HCT116 (cell line): ENCODE measurements around the gene SLC22A23. TPM values are rescaled to one million over a fixed set of nuclear protein-coding genes. Genes with fewer than 3 reads are reported as not detected.

Experiments used
- ATAC-seq: fragments of 200-7000 bp; cut with Tn5 transposase; 2 replicates; pipeline ENCODE4 v1.9.1; 2020; ENCODE audit warnings: mild to moderate bottlenecking, moderate library complexity
- BruUV-seq: library from RNA; stranded (reverse); fragments of 400-500 nt; replicated peaks from 2 replicates; lab custom pipeline; 2021; lab: Mats Ljungman, UMichigan
- CTCF ChIA-PET: fragments of 300-600 bp; sonication (Branson Sonifier 250); formaldehyde crosslinking; loops from one replicate; lab custom pipeline; 2021; ENCODE audit warnings: antibody characterized with exemption; lab: Charles Lee
- POLR2A ChIA-PET: fragments of 300-600, 350-600 bp; sonication (Branson Sonifier 250); formaldehyde crosslinking; loops from one replicate; lab custom pipeline; 2021; ENCODE audit warnings: antibody characterized with exemption; lab: Charles Lee
- RAD21 ChIA-PET, 2 experiments: fragments of 300-600 bp; sonication (Branson Sonifier 250); formaldehyde crosslinking; loops; one replicate each; lab custom pipeline; 2023; ENCODE audit warnings: low total read pairs in 2 of 2; ENCODE audit not compliant: uncharacterized antibody in 2 of 2, unreplicated experiment in 2 of 2, low non-redundant PET in 1 of 2; lab: Charles Lee
- DNase-seq: peaks from one replicate; pipeline ENCODE4 v3.0.0-alpha.2; 2010; ENCODE audit warnings: low read depth, low spot score
- H2AFZ ChIP-seq: fragments of 200-600 bp; shearing (Covaris generic), sonication (generic); 2 replicates; pipeline ENCODE4 v1.6.1; 2017; ENCODE audit warnings: low read depth, mixed run types, mixed read lengths, antibody characterized with exemption, low read length; ENCODE audit not compliant: poor library complexity, severe bottlenecking
- H3K27ac ChIP-seq: 2 replicates; pipeline ENCODE4 v1.5.1; 2012; ENCODE audit warnings: low read depth, low read length
- H3K27me3 ChIP-seq: fragments of 200-600 bp; sonication (generic); 2 replicates; pipeline ENCODE4 v1.6.1; 2016; ENCODE audit warnings: mixed run types, low read length, mixed read lengths; ENCODE audit not compliant: insufficient read depth
- H3K36me3 ChIP-seq, 2 experiments: fragments of 200-500 bp in 1 of 2; fragments of 200-600 bp in 1 of 2; sonication (Bioruptor generic) in 1 of 2; sonication (generic) in 1 of 2; 2 replicates each; pipeline versions ENCODE4 v1.5.1 to v1.6.1; 2014 to 2016; ENCODE audit warnings: low read length in 2 of 2, inconsistent platforms in 1 of 2, mixed read lengths in 1 of 2, mixed run types in 1 of 2; ENCODE audit not compliant: insufficient read depth in 2 of 2, control insufficient read depth in 1 of 2
- H3K4me1 ChIP-seq, 2 experiments: fragments of 200-600 bp in 1 of 2; sonication (generic) in 1 of 2; 2 replicates each; pipeline versions ENCODE4 v1.5.1 to v1.6.1; 2012 to 2017; ENCODE audit warnings: low read length in 2 of 2, inconsistent platforms in 1 of 2, mild to moderate bottlenecking in 1 of 2, mixed read lengths in 1 of 2, mixed run types in 1 of 2, moderate library complexity in 1 of 2; ENCODE audit not compliant: insufficient read depth in 2 of 2, control insufficient read depth in 1 of 2
- H3K4me2 ChIP-seq: fragments of 200-600 bp; sonication (generic); 2 replicates; pipeline ENCODE4 v1.6.1; 2017; ENCODE audit warnings: mixed run types, low read length, mixed read lengths
- H3K4me3 ChIP-seq, 2 experiments: fragments of 200-600 bp in 1 of 2; sonication (generic) in 1 of 2; replicated peaks in 1 of 2; 2 replicates each; pipeline ENCODE4 v1.5.1; 2011 to 2016; ENCODE audit warnings: low read length in 2 of 2, control low read depth in 1 of 2, low read depth in 1 of 2, mild to moderate bottlenecking in 1 of 2, mixed read lengths in 1 of 2, mixed run types in 1 of 2
- H3K79me2 ChIP-seq: fragments of 200-600 bp; sonication (generic); 2 replicates; pipeline ENCODE4 v1.6.1; 2017; ENCODE audit warnings: mild to moderate bottlenecking, mixed run types, low read length, moderate library complexity, mixed read lengths; ENCODE audit not compliant: insufficient read depth
- H3K9ac ChIP-seq: fragments of 200-600 bp; sonication (generic); 2 replicates; pipeline ENCODE4 v1.6.1; 2016; ENCODE audit warnings: low read length, mixed read lengths
- H3K9me2 ChIP-seq: fragments of 200-600 bp; sonication (generic), shearing (Covaris generic); 2 replicates; pipeline ENCODE4 v1.6.1; 2017; ENCODE audit warnings: mixed run types, mild to moderate bottlenecking, moderate library complexity; ENCODE audit not compliant: insufficient read depth
- H3K9me3 ChIP-seq, 2 experiments: fragments of 200-500 bp in 1 of 2; fragments of 200-600 bp in 1 of 2; sonication (Bioruptor generic) in 1 of 2; sonication (generic) in 1 of 2; 2 replicates each; pipeline ENCODE4 v1.6.1; 2014 to 2017; ENCODE audit warnings: low read length in 2 of 2, mixed read lengths in 2 of 2, inconsistent platforms in 1 of 2, low read depth in 1 of 2, mild to moderate bottlenecking in 1 of 2, mixed run types in 1 of 2, moderate library complexity in 1 of 2; ENCODE audit not compliant: control insufficient read depth in 1 of 2, insufficient read depth in 1 of 2
- H4K20me1 ChIP-seq: fragments of 200-600 bp; sonication (generic), shearing (Covaris generic); 2 replicates; pipeline ENCODE4 v1.6.1; 2017; ENCODE audit warnings: mixed run types, mild to moderate bottlenecking, moderate library complexity; ENCODE audit not compliant: insufficient read depth
- CBX3 ChIP-seq: IDR thresholded peaks from 2 replicates; pipeline ENCODE4 v1.6.1; 2012; ENCODE audit warnings: low read depth
- CEBPB ChIP-seq: IDR thresholded peaks from 2 replicates; pipeline ENCODE4 v1.6.1; 2012; ENCODE audit warnings: low read depth
- CTCF ChIP-seq, 3 experiments: fragments of 200-600 bp in 1 of 3; sonication (generic) in 1 of 3; IDR thresholded peaks in 2 of 3; conservative IDR thresholded peaks in 1 of 3; 2 replicates each; pipeline ENCODE4 v1.5.1; 2012 to 2017; ENCODE audit warnings: low read depth in 2 of 3, low read length in 2 of 3, antibody characterized with exemption in 1 of 3, borderline replicate concordance in 1 of 3, control low read depth in 1 of 3, mild to moderate bottlenecking in 1 of 3, mixed read lengths in 1 of 3, mixed run types in 1 of 3, moderate library complexity in 1 of 3; ENCODE audit not compliant: insufficient read depth in 1 of 3
- EGR1 ChIP-seq: IDR thresholded peaks from 2 replicates; pipeline ENCODE4 v1.6.1; 2012; ENCODE audit warnings: low read depth
- EZH2 ChIP-seq: fragments of 200-600 bp; sonication (generic); IDR thresholded peaks from 2 replicates; pipeline ENCODE4 v1.6.1; 2017; ENCODE audit warnings: antibody characterized with exemption, mixed run types
- EZH2phosphoT487 ChIP-seq: fragments of 200-600 bp; IDR thresholded peaks from 2 replicates; pipeline ENCODE4 v1.6.1; 2018; ENCODE audit warnings: antibody characterized with exemption, borderline replicate concordance
- FOSL1 ChIP-seq: IDR thresholded peaks from 2 replicates; pipeline ENCODE4 v1.6.1; 2012; ENCODE audit warnings: low read depth
- JUND ChIP-seq: IDR thresholded peaks from 2 replicates; pipeline ENCODE4 v1.6.1; 2012
- POLR2AphosphoS5 ChIP-seq: IDR thresholded peaks from 2 replicates; pipeline ENCODE4 v1.6.1; 2011; ENCODE audit warnings: mild to moderate bottlenecking, low read depth, low read length, moderate library complexity
- REST ChIP-seq: IDR thresholded peaks from 2 replicates; pipeline ENCODE4 v1.6.1; 2012; ENCODE audit warnings: low read depth
- TCF7L2 ChIP-seq: IDR thresholded peaks from 2 replicates; pipeline ENCODE4 v1.7.0; 2011; ENCODE audit warnings: borderline replicate concordance, inconsistent platforms; ENCODE audit not compliant: insufficient read depth, insufficient read length; ENCODE audit errors: extremely low read depth
- ZBTB33 ChIP-seq: IDR thresholded peaks from 2 replicates; pipeline ENCODE4 v1.6.1; 2011; ENCODE audit warnings: mild to moderate bottlenecking, low read length, moderate library complexity; ENCODE audit not compliant: insufficient replicate concordance; ENCODE audit errors: extremely low read depth
- ZFX ChIP-seq: fragments of 450-650 bp; IDR thresholded peaks from 2 replicates; pipeline ENCODE4 v1.6.1; 2017
- ZNF274 ChIP-seq: fragments of 200-500 bp; sonication (Bioruptor generic); IDR thresholded peaks from 2 replicates; pipeline ENCODE4 v1.6.1; 2014; ENCODE audit warnings: mild to moderate bottlenecking, low read depth, low read length, inconsistent platforms
- intact Hi-C: fragments of 100-400 bp; cut with micrococcal nuclease; formaldehyde crosslinking; loops from 2 replicates; pipeline ENCODE4 v1.10.0; 2022
- total RNA-seq: library from RNA; stranded (reverse); gene quantifications from one replicate; pipeline ENCODE4 v1.2.1, GENCODE V29; 2021; ENCODE audit not compliant: unreplicated experiment

SLC22A23 gene
- total RNA-seq, 1 experiment from 2014 or later, result 11.5 TPM

- Histone ChIP-seq H3K4me3 (no peak overlapping the region), H4K20me1 (no peaks in the 10 kb centered on the region), H3K4me2 (no peak overlapping the region), H3K9ac (no peak overlapping the region), H3K27me3 (no peaks in the 10 kb centered on the region), H3K27ac (no peak overlapping the region), H2AFZ (no peak overlapping the region), H3K36me3 (no peaks in the 10 kb centered on the region)
- DNase-seq (no peak), ATAC-seq (no peak)
- BruUV-seq, result no TSS peak
- intact Hi-C loops, result no loop called here
- CTCF ChIA-PET, result no interaction called here
- TF ChIP-seq ZBTB33, result no peak
- TF ChIP-seq ZNF274, result no peak
- TF ChIP-seq TCF7L2, result no peak
- no peak for TF ChIP-seq CTCF (IDR thresholded peaks at IDR 0.05 in 2 of 3, conservative IDR thresholded peaks at IDR 0.05 in 1 of 3; ENCODE audit: borderline replicate concordance in 1 of 3, insufficient read depth in 1 of 3, low read depth in 2 of 3, low read length in 2 of 3)
- TF ChIP-seq JUND, result no peak
- no peak for TF ChIP-seq FOSL1
- no peak for TF ChIP-seq ZFX
- no peak for TF ChIP-seq REST
- no peak for TF ChIP-seq CEBPB
- TF ChIP-seq CBX3, result no peak
- TF ChIP-seq EZH2, result no peak
- no peak for TF ChIP-seq EZH2phosphoT487
- TF ChIP-seq EGR1, result no peak
- TF ChIP-seq POLR2AphosphoS5, result no peak
- TF ChIP-seq, all 23 proteins: peak for 0
- H3K9me3 ChIP-seq, result peaks cover 0 to 6% of the 10 kb centered on the region in 2 experiments; a peak in 1 of 4 replicates
- RAD21 ChIA-PET, result no interaction called here
- no peaks in the 10 kb centered on the region for H3K9me2 ChIP-seq
- H3K79me2 ChIP-seq, result no peaks in the 10 kb centered on the region
- H3K4me1 ChIP-seq, result peaks cover 0 to 11% of the 10 kb centered on the region in 2 experiments; a peak in 2 of 4 replicates
- POLR2A ChIA-PET, result no interaction called here
These were observed 26.0 kb upstream of the SLC22A23 start for GRCh38 chr6:3482869-3483268.
